D721Med (cell line): ENCODE measurements around the gene SPECC1.

Experiments used
- DNase-seq: peaks from one replicate; pipeline ENCODE4 v3.0.0; 2011; ENCODE audit warnings: low spot score; ENCODE audit not compliant: insufficient read length
- FAIRE-seq: peaks from 2 replicates; lab custom pipeline; 2011; peaks lifted over from hg19 to GRCh38; lab: Jason Lieb, UNC
- CTCF ChIP-seq: IDR thresholded peaks from 2 replicates; pipeline ENCODE4 v1.5.1; 2012; ENCODE audit warnings: mild to moderate bottlenecking, control low read depth; ENCODE audit not compliant: insufficient read depth; ENCODE audit errors: missing control alignments

The SPECC1 gene

GRCh38 chr17:20197272-20197926, 188.2 kb downstream of the SPECC1 start:
- FAIRE-seq: no peak
- no peak for TF ChIP-seq CTCF
- no peak for DNase-seq

GRCh38 chr17:20200016-20200795, 191.0 kb downstream of the SPECC1 start:
- DNase-seq (no peak), FAIRE-seq (no peak)
- TF ChIP-seq CTCF: no peak

GRCh38 chr17:20200865-20201458, 191.8 kb downstream of the SPECC1 start:
- no peak for TF ChIP-seq CTCF
- FAIRE-seq (no peak), DNase-seq (no peak)

DNA sequence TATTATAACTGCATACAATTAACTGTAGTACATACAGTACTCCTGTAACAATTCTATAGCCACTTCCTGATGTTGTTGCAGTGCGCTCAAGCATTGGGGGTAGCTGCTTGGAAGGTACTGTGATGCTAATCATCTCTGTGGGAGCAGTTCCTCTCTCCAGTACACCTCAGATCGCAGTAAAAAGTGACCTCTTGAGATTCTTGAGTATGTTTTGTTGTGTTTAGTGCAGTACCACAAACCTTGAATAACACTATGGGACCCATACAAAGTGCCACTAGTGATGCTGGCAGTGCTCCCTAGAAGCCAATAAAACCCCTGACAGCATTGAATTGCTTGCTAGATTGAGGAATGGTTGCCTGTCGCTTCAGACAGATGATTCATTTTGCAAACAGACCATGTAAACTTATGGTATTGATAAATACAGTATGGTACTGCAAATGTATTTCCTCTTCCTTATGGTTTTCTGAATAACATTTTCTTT, 193.0 kb downstream of the SPECC1 start:
- no peak for FAIRE-seq
- no peak for DNase-seq
- TF ChIP-seq CTCF: no peak

DNA sequence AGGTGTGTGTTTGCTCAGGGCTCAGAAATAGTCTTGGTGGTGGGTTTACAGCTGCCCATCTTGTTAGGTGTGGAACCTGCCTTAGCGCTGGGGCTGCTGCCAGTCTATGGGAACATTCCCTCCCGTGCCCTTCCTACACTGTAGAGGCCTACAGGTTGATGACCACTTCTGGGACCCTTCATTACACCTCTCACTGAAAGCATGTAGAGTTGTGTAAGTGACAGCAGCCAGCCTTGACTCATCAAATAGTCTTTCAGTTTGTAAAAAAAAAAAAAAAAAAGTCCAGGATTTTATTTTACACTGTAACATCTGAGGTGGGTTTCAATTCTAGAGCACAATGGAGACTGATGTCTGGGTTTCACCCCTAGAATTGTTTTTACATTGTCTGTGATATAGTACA, 193.9 kb downstream of the SPECC1 start:
- no peak for DNase-seq
- no peak for FAIRE-seq
- no peak for TF ChIP-seq CTCF

DNA sequence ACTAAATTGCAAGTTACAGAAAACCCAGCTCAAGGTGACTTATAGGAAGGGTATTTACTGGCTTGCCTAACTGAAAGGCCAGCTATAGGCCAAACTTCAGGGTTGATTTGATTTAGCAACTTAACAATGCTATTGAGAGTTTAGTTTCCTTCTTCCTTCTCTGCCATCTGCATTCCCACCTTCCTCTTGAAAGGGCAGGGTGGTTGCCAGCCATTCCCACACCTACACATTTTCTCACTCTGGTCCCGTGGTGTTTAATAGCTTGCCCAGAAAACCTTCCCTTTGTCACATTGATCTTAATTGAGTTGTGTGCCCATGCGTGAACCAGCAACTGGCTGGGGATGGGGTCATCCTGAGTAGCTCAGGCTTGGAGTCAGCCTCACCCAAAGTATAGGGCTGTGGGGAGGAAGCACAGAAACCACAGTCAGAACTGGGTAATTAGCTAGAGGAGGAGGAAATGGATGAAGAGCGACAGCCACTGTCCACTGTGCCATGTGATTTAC, 194.7 kb downstream of the SPECC1 start:
- DNase-seq (no peak), FAIRE-seq (no peak)
- TF ChIP-seq CTCF: no peak
